Peyer's patch (tissue), 4 donors: ENCODE results near the gene OR2T1.

ENCODE experiments used
- POLR2A ChIP-seq, 2 donors: fragments of 450-650 bp; IDR thresholded peaks; one replicate each; pipeline ENCODE4 v1.5.1; 2017; ENCODE audit warnings: antibody characterized with exemption in 2 of 2, mild to moderate bottlenecking in 2 of 2, moderate library complexity in 2 of 2
- TF ChIP-seq, protein P1 (sequence below), 6 experiments: fragments of 450-650 bp in 4 of 6; fragments of 200-600 bp in 2 of 6; sonication (generic) in 1 of 6; IDR thresholded peaks; one replicate each; pipeline ENCODE4 v1.5.1; 2017 to 2019; ENCODE audit warnings: antibody characterized with exemption in 6 of 6, mild to moderate bottlenecking in 3 of 6, moderate library complexity in 1 of 6

GRCh38 chr1:248376916-248377315 is 25.9 kb upstream of the OR2T1 start:
- TF ChIP-seq, protein P1, sequence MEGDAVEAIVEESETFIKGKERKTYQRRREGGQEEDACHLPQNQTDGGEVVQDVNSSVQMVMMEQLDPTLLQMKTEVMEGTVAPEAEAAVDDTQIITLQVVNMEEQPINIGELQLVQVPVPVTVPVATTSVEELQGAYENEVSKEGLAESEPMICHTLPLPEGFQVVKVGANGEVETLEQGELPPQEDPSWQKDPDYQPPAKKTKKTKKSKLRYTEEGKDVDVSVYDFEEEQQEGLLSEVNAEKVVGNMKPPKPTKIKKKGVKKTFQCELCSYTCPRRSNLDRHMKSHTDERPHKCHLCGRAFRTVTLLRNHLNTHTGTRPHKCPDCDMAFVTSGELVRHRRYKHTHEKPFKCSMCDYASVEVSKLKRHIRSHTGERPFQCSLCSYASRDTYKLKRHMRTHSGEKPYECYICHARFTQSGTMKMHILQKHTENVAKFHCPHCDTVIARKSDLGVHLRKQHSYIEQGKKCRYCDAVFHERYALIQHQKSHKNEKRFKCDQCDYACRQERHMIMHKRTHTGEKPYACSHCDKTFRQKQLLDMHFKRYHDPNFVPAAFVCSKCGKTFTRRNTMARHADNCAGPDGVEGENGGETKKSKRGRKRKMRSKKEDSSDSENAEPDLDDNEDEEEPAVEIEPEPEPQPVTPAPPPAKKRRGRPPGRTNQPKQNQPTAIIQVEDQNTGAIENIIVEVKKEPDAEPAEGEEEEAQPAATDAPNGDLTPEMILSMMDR (IDR thresholded peaks at IDR 0.05) = no peak
- no peak for TF ChIP-seq POLR2A (IDR thresholded peaks at IDR 0.05)
